ENCODE measurements around the gene DNAH2.

DNAH2 gene

DNA sequence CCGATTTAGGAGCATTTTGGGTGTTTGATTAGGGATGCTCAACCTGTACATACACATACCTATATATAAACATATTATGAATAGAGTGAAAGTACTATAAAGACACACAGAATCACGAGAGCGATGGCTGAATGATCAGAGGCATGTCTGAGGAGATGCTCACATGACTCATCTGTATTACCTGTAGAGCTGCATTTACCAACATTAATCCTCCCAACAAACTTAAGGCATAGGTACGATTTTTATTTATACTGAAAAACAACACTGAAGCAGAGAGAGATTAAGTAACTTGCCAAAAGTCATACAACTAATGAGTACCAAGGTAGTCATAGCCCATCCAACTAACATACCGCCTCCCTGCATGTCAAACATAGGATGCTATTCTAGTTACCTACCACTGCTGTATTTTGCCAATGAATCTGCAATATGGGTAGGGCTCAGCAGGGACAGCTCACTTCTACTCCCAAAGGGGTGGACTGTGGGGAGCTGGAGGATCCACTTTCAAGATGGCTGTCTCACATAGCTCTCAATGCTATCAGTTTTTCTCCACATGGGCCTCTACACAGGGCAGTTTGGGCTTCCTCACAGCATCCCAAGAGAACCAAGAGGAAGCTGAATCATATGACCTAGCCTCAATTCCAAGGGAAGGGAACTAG, 147.6 kb downstream of the DNAH2 start:
- TF ChIP-seq POLR2AphosphoS5 (IDR thresholded peaks at IDR 0.05; ENCODE audit: low read depth, low read length), result no peak
- no peak for TF ChIP-seq PAX5 (IDR thresholded peaks at IDR 0.05; ENCODE audit: insufficient read depth, low read length, severe bottlenecking)
- TF ChIP-seq POLR2A (IDR thresholded peaks at IDR 0.05; ENCODE audit: low read depth, low read length), result no peak
- no peak for TF ChIP-seq SPI1 (IDR thresholded peaks at IDR 0.05; ENCODE audit: low read depth, low read length)
- TF ChIP-seq TAF1 (IDR thresholded peaks at IDR 0.05; ENCODE audit: low read depth, low read length), result no peak
- TF ChIP-seq POU2F2 (IDR thresholded peaks at IDR 0.05; ENCODE audit: low read depth, low read length), result no peak
- DNase-seq (ENCODE audit: insufficient read length, low spot score), result no peak
- no peak for FAIRE-seq

DNA sequence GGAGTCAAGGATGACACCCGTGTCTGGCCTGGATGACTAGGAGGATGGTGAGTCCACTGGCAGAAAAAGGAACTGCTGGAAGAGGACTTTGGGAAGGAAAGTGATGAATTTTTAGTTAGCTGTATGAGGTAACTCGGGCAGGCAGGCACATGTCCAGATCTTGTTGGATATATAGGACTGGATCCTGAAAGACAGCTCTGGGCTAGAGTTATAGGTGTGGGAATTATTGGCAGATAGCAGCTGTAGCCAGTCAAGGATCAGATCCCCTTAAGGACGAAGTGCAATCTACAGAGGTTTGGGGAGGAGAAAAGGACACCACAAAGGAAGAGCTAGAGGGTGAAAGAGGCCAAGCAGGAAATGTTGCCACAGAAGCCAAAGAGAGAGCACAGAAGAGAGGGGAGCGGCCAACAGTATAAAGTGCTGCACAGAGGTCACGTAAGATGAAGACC, 150.4 kb downstream of the DNAH2 start:
- no peak for FAIRE-seq
- TF ChIP-seq POU2F2 (IDR thresholded peaks at IDR 0.05; ENCODE audit: low read depth, low read length) (no peak), PAX5 (IDR thresholded peaks at IDR 0.05; ENCODE audit: insufficient read depth, low read length, severe bottlenecking) (no peak), SPI1 (IDR thresholded peaks at IDR 0.05; ENCODE audit: low read depth, low read length) (no peak)
- DNase-seq (ENCODE audit: insufficient read length, low spot score), result no peak

GRCh38 chr17:7873051-7873450, 155.5 kb downstream of the DNAH2 start:
- TF ChIP-seq POU2F2 (IDR thresholded peaks at IDR 0.05; ENCODE audit: low read depth, low read length) (no peak), POLR2AphosphoS5 (IDR thresholded peaks at IDR 0.05; ENCODE audit: low read depth, low read length) (no peak), SPI1 (IDR thresholded peaks at IDR 0.05; ENCODE audit: low read depth, low read length) (no peak), PAX5 (IDR thresholded peaks at IDR 0.05; ENCODE audit: insufficient read depth, low read length, severe bottlenecking) (no peak), TAF1 (IDR thresholded peaks at IDR 0.05; ENCODE audit: low read depth, low read length) (no peak)
- no peak for FAIRE-seq
- no peak for DNase-seq (ENCODE audit: insufficient read length, low spot score)

DNA sequence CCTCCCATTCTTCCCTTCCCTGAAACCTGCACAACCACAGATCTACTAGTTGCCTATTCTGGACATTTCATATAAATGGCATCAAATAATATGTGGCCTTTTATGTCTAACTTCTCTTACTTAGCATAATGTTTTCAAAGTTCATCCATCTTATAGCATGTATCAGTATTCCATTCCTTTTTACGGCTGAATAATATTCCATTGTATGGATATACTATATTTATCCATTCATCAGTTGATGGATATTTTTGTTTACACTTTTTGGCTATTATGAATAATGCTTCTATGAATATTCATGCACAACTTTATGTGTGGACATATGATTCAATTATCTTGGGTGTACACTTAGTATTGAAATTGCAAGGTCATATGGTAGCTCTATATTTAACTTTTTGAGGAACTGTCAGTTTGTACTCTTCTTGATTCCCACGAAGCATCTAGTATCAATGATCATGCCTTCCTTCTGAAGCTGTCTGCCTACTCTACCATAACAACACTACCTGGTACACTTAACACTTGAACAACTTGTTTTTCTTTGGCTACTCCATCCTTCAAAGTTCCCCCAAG, 158.3 kb downstream of the DNAH2 start:
- DNase-seq (ENCODE audit: insufficient read length, low spot score) (no peak), FAIRE-seq (peak; percentile 59)
- no peak for TF ChIP-seq POLR2A (IDR thresholded peaks at IDR 0.05; ENCODE audit: low read depth, low read length)
- TF ChIP-seq TAF1 (IDR thresholded peaks at IDR 0.05; ENCODE audit: low read depth, low read length), result no peak
- no peak for TF ChIP-seq SPI1 (IDR thresholded peaks at IDR 0.05; ENCODE audit: low read depth, low read length)
- no peak for TF ChIP-seq POLR2AphosphoS5 (IDR thresholded peaks at IDR 0.05; ENCODE audit: low read depth, low read length)
- TF ChIP-seq POU2F2 (IDR thresholded peaks at IDR 0.05; ENCODE audit: low read depth, low read length), result no peak
- TF ChIP-seq PAX5 (IDR thresholded peaks at IDR 0.05; ENCODE audit: insufficient read depth, low read length, severe bottlenecking), result no peak

DNA sequence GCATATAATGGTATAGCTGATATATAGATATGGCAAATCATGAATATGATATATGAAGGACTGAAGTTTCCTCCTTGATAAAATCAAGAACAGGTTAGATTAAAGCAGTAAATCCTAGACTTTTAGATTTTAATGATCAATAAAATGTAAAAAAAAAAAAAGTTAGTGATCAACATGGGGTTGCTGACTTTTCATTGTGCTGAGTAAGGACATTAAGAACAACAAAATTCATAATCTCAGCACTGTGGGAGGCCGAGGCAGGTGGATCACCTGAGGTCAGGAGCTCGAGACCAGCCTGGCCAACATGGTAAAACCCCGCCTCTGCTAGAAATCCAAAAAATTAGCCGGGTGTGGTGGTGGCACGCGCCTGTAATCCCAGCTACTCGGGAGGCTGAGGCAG, 160.7 kb downstream of the DNAH2 start:
- TF ChIP-seq POU2F2 (IDR thresholded peaks at IDR 0.05; ENCODE audit: low read depth, low read length) (no peak), PAX5 (IDR thresholded peaks at IDR 0.05; ENCODE audit: insufficient read depth, low read length, severe bottlenecking) (no peak), TAF1 (IDR thresholded peaks at IDR 0.05; ENCODE audit: low read depth, low read length) (no peak), POLR2A (IDR thresholded peaks at IDR 0.05; ENCODE audit: low read depth, low read length) (no peak), SPI1 (IDR thresholded peaks at IDR 0.05; ENCODE audit: low read depth, low read length) (no peak), POLR2AphosphoS5 (IDR thresholded peaks at IDR 0.05; ENCODE audit: low read depth, low read length) (no peak)
- no peak for FAIRE-seq
- DNase-seq (ENCODE audit: insufficient read length, low spot score), result no peak

- TF ChIP-seq TAF1 (IDR thresholded peaks at IDR 0.05; ENCODE audit: low read depth, low read length), result no peak
- TF ChIP-seq SPI1 (IDR thresholded peaks at IDR 0.05; ENCODE audit: low read depth, low read length), result peak; percentile 75
Measured at GRCh38 chr17:7880076-7880868, 162.7 kb downstream of the DNAH2 start.

GRCh38 chr17:7881276-7882054, 163.9 kb downstream of the DNAH2 start:
- DNase-seq (ENCODE audit: insufficient read length, low spot score) (no peak), FAIRE-seq (no peak)
- TF ChIP-seq POLR2AphosphoS5 (IDR thresholded peaks at IDR 0.05; ENCODE audit: low read depth, low read length) (no peak), TAF1 (IDR thresholded peaks at IDR 0.05; ENCODE audit: low read depth, low read length) (no peak), POU2F2 (IDR thresholded peaks at IDR 0.05; ENCODE audit: low read depth, low read length) (no peak), SPI1 (IDR thresholded peaks at IDR 0.05; ENCODE audit: low read depth, low read length) (no peak), PAX5 (IDR thresholded peaks at IDR 0.05; ENCODE audit: insufficient read depth, low read length, severe bottlenecking) (no peak), POLR2A (IDR thresholded peaks at IDR 0.05; ENCODE audit: low read depth, low read length) (no peak)

More at GRCh38 chr17:7880076-7880868, 162.7 kb downstream of the DNAH2 start:
- FAIRE-seq (no peak), DNase-seq (ENCODE audit: insufficient read length, low spot score) (no peak)

DNA sequence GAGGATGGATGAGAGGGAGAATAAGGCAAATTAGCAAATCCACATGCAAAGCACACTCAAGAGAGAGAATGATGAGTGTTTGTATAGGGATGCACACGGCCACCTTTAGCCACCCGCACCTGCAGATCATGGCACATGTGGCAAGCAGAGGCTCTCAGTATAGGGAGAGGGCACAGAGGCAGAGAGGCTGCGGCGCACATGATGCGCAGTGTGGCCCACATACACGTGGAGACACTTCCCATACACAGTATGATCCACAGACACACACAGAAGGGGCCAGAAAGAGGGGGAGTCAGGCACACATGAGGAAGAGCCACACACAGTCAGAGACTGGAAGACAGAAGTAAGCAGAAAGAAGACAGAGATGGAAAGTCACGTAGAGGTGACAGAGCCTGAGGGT, 164.5 kb downstream of the DNAH2 start:
- FAIRE-seq (peak; percentile 70), DNase-seq (ENCODE audit: insufficient read length, low spot score) (no peak)
- TF ChIP-seq SPI1 (IDR thresholded peaks at IDR 0.05; ENCODE audit: low read depth, low read length), result no peak
- no peak for TF ChIP-seq PAX5 (IDR thresholded peaks at IDR 0.05; ENCODE audit: insufficient read depth, low read length, severe bottlenecking)
- TF ChIP-seq POU2F2 (IDR thresholded peaks at IDR 0.05; ENCODE audit: low read depth, low read length), result no peak
- no peak for TF ChIP-seq POLR2AphosphoS5 (IDR thresholded peaks at IDR 0.05; ENCODE audit: low read depth, low read length)
- no peak for TF ChIP-seq TAF1 (IDR thresholded peaks at IDR 0.05; ENCODE audit: low read depth, low read length)
- TF ChIP-seq POLR2A (IDR thresholded peaks at IDR 0.05; ENCODE audit: low read depth, low read length), result no peak

GRCh38 chr17:7882629-7883028, 165.1 kb downstream of the DNAH2 start:
- DNase-seq (ENCODE audit: insufficient read length, low spot score) (no peak), FAIRE-seq (peak; percentile 58)
- no peak for TF ChIP-seq SPI1 (IDR thresholded peaks at IDR 0.05; ENCODE audit: low read depth, low read length)
- TF ChIP-seq TAF1 (IDR thresholded peaks at IDR 0.05; ENCODE audit: low read depth, low read length), result no peak
- TF ChIP-seq POLR2A (IDR thresholded peaks at IDR 0.05; ENCODE audit: low read depth, low read length), result no peak
- no peak for TF ChIP-seq PAX5 (IDR thresholded peaks at IDR 0.05; ENCODE audit: insufficient read depth, low read length, severe bottlenecking)
- TF ChIP-seq POU2F2 (IDR thresholded peaks at IDR 0.05; ENCODE audit: low read depth, low read length), result no peak
- TF ChIP-seq POLR2AphosphoS5 (IDR thresholded peaks at IDR 0.05; ENCODE audit: low read depth, low read length), result no peak
